Measurements from ENCODE around the gene KRT34.

DNA sequence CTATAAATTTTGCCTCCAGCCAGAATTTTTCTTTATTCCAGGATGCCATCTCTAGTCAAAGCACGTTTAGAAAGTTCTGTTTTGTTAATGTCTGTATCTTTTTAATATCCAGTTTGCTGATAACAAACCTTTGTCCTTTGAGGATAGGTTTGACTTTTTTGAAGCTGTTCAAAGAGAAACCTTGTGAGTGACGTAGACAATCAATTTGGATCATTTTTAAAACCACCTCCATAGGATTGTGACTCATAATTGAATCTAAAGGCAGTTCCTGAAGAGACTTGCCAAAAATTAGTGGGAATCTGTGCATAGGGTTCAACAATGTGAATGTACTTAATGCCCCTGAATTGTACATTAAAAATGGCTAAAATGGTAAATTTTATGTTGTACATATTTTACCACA, 9.4 kb upstream of the KRT34 start:
- no peak for TF ChIP-seq TCF12 (IDR thresholded peaks at IDR 0.05)
- TF ChIP-seq JUND (IDR thresholded peaks at IDR 0.05) = no peak
- TF ChIP-seq, protein P1, sequence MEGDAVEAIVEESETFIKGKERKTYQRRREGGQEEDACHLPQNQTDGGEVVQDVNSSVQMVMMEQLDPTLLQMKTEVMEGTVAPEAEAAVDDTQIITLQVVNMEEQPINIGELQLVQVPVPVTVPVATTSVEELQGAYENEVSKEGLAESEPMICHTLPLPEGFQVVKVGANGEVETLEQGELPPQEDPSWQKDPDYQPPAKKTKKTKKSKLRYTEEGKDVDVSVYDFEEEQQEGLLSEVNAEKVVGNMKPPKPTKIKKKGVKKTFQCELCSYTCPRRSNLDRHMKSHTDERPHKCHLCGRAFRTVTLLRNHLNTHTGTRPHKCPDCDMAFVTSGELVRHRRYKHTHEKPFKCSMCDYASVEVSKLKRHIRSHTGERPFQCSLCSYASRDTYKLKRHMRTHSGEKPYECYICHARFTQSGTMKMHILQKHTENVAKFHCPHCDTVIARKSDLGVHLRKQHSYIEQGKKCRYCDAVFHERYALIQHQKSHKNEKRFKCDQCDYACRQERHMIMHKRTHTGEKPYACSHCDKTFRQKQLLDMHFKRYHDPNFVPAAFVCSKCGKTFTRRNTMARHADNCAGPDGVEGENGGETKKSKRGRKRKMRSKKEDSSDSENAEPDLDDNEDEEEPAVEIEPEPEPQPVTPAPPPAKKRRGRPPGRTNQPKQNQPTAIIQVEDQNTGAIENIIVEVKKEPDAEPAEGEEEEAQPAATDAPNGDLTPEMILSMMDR (IDR thresholded peaks at IDR 0.05) = no peak
- no peak for TF ChIP-seq RAD21 (IDR thresholded peaks at IDR 0.05; ENCODE audit: low read length)
- no peak for TF ChIP-seq EZH2phosphoT487 (IDR thresholded peaks at IDR 0.05; ENCODE audit: borderline replicate concordance, low read depth)
- no peak for TF ChIP-seq POLR2AphosphoS5 (IDR thresholded peaks at IDR 0.05; ENCODE audit: low read depth, low read length)
- no peak for TF ChIP-seq FOXM1 (IDR thresholded peaks at IDR 0.05; ENCODE audit: low read depth)
- TF ChIP-seq, protein P2, sequence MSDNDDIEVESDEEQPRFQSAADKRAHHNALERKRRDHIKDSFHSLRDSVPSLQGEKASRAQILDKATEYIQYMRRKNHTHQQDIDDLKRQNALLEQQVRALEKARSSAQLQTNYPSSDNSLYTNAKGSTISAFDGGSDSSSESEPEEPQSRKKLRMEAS (IDR thresholded peaks at IDR 0.05; ENCODE audit: low read depth) = no peak
- TF ChIP-seq SIN3A (IDR thresholded peaks at IDR 0.05; ENCODE audit: borderline replicate concordance, low read depth, low read length) = no peak
